BJ (cell line): ENCODE results near the gene STRADA. TPM values are rescaled to one million over a fixed set of nuclear protein-coding genes. Genes with fewer than 3 reads are reported as not detected.
A peak's percentile ranks its signal among the peaks of the same experiment; 100 is the strongest.

Experiments
- CTCF ChIA-PET: fragments of 350-600 bp; formaldehyde crosslinking; extraction: SDS; loops from one replicate; lab custom pipeline; 2021; ENCODE audit warnings: antibody characterized with exemption, inconsistent platforms; lab: Yijun Ruan, JAX
- POLR2A ChIA-PET: fragments of 300-600 bp; sonication (Branson Sonifier 250); formaldehyde crosslinking; extraction: SDS; loops from one replicate; lab custom pipeline; 2021; ENCODE audit warnings: antibody characterized with exemption; lab: Charles Lee
- DNase-seq: peaks from one replicate; pipeline ENCODE4 v3.0.0-alpha.2; 2011; ENCODE audit warnings: low read depth
- H3K27me3 ChIP-seq: 2 replicates; pipeline ENCODE4 v1.6.0; 2011; ENCODE audit warnings: low read length; ENCODE audit not compliant: control insufficient read depth, insufficient read depth
- H3K36me3 ChIP-seq: 2 replicates; pipeline ENCODE4 v1.5.1; 2011; ENCODE audit warnings: low read length; ENCODE audit not compliant: control insufficient read depth, insufficient read depth
- H3K4me3 ChIP-seq: 2 replicates; pipeline ENCODE4 v1.5.1; 2011; ENCODE audit warnings: low read depth, mild to moderate bottlenecking, control low read depth, low read length
- polyA plus RNA-seq: library from polyadenylated mRNA; depleted of rRNA; stranded (reverse); fragments of >200 nt; gene quantifications from 2 replicates; pipeline ENCODE4 v1.2.3, GENCODE V29; 2011
- TF ChIP-seq, protein P1 (sequence below): IDR thresholded peaks from 2 replicates; pipeline ENCODE4 v1.5.1; 2011; ENCODE audit warnings: low read depth, mild to moderate bottlenecking, control low read depth, inconsistent platforms, low read length, moderate library complexity; ENCODE audit not compliant: insufficient read depth

Gene STRADA
- polyA plus RNA-seq, 1 experiment = 30.9 TPM

DNA sequence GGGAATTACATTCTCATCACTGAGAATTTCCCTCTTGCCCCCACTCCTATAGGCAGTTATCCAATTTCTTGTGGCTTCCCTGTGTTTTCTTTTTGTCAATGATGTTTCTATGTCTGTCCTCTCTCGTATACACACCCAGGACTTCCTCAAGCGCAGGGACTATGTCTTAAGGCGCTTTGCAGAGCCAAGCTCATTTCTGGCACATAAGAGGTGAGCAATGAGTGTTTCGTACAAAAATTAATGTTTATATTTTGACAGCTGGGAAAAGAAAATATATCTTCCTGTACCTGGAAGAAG, 33.3 kb upstream of the STRADA start:
- TF ChIP-seq, protein P1, sequence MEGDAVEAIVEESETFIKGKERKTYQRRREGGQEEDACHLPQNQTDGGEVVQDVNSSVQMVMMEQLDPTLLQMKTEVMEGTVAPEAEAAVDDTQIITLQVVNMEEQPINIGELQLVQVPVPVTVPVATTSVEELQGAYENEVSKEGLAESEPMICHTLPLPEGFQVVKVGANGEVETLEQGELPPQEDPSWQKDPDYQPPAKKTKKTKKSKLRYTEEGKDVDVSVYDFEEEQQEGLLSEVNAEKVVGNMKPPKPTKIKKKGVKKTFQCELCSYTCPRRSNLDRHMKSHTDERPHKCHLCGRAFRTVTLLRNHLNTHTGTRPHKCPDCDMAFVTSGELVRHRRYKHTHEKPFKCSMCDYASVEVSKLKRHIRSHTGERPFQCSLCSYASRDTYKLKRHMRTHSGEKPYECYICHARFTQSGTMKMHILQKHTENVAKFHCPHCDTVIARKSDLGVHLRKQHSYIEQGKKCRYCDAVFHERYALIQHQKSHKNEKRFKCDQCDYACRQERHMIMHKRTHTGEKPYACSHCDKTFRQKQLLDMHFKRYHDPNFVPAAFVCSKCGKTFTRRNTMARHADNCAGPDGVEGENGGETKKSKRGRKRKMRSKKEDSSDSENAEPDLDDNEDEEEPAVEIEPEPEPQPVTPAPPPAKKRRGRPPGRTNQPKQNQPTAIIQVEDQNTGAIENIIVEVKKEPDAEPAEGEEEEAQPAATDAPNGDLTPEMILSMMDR = no peak
- Histone ChIP-seq H3K4me3 (peak overlapping the region; percentile 83), H3K27me3 (no peaks in the 10 kb centered on the region), H3K36me3 (peaks cover 2% of the 10 kb centered on the region)
- DNase-seq = no peak
- ChIA-PET POLR2A (no interaction called here), CTCF (interaction anchor here (0.9 to 2.9 kb wide), 4 partner anchors 14 to 77 kb away, joined by 3 to 9 read pairs (median 3); no protein-coding TSS in a partner anchor)

DNA sequence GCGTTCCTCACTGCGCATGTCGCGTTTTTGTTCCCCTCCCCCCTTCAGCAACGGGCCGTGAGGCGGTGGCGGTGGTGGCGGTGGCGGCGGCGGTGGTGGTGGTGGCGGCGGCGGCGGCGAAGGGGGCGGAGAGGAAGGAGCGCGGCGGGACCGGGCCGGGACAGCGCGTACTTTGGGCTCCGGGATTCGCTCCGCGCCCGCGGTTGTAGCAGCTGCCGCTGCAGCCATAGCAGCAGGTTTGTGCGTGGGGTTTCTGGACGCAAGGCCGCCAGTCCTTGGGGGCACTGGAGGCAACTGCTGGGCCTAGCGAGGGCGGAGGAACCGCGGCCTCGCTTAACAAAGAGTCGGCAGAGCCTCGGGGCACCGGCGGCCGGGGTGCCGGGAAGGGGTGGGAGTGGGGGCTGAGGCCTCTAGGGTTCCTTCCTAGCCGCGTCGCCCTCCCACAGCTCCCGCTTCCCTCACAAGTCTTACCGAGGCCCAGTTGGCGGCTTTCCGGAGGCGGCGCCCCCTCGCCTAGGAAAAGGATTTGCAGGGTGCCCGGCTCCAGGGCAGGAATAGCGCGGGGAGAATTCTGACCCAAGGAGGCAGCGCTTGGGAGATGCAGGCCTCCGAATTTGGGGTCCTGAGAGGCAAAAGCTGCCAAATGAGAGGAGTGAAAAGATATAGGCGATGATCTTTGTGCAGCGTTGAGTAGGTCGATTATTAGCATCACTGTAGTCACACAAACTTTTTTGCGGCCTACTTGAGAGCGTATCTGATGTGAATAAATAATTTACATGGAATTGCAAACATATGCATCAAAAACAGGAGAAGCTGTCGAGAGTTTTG, 32.8 kb upstream of the STRADA start, which contains the start of gene DDX42:
Gene DDX42 (plus strand): TSS at position 30 of the 828 bp plus-strand sequence. CDS start 12,880 bp downstream, outside the sequence.
- ChIA-PET POLR2A (interaction anchor here (0.6 kb wide), 3 partner anchors 147 to 1784 kb away, joined by 3 to 9 read pairs (median 3); no protein-coding TSS in a partner anchor), CTCF (interaction anchor here (0.7 to 2.9 kb wide), 3 partner anchors 14 to 55 kb away, joined by 3 to 9 read pairs (median 3); no protein-coding TSS in a partner anchor)
- H3K36me3 ChIP-seq = peaks cover 2% of the 10 kb centered on the region
- TF ChIP-seq, protein P1 = peak; percentile 32
- H3K27me3 ChIP-seq = no peaks in the 10 kb centered on the region
- DNase-seq = no peak
- peak within 1 kb of the TSS; percentile 83 for H3K4me3 ChIP-seq

DNA sequence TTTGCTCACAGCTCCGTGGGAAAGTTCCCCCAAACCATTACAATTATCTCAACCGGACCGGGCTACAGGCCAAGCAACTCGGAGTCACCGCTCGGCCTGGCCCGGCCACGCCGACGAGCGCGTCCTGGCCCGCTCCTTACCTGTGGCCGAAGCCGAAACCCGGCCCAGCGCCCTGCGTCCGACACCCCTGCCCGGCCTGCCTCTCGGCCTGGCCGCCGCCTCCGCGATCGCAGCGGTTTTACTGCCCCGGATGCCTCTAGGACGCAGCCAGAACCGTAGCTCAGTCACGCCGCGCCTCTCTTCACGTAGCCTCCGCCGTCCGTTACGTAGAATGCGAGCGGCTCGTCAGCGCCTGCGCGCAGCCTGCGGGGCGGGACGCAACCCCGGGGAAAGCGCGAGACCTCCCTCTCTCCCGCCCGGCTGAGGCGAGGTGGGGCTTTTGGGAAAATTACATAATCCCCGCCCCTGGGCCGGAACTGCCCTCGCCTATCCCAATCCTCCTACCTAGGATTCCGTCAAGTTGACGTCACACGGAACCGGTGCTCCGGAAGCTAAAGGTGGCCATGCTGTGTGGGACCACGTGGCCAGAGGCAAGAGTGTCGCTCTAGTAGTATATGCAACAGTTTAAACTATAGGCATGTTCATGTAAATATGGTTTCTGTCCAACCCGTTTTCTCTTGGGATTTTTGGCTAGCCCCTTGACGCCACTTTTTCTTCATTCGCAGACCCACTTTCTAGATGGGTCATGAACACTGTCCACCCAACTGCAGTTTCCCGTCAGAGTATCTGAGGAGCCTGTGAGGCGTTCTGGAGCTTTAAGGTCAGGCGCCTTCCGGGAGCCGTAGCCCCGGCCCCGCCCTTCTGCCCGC, 31.9 kb upstream of the STRADA start, which contains the start of gene CCDC47:
Gene CCDC47 (minus strand): TSS at position 326 of the 869 bp plus-strand sequence. CDS start 7,422 bp downstream, outside the sequence.
- TF ChIP-seq, protein P1 = no peak
- POLR2A ChIA-PET = interaction anchor here (0.6 kb wide), 3 partner anchors 146 to 1785 kb away, joined by 3 to 9 read pairs (median 3); no protein-coding TSS in a partner anchor
- CTCF ChIA-PET = interaction anchor here (0.7 to 2.9 kb wide), 2 partner anchors 33 to 56 kb away, joined by 3 to 9 read pairs; no protein-coding TSS in a partner anchor

DNA sequence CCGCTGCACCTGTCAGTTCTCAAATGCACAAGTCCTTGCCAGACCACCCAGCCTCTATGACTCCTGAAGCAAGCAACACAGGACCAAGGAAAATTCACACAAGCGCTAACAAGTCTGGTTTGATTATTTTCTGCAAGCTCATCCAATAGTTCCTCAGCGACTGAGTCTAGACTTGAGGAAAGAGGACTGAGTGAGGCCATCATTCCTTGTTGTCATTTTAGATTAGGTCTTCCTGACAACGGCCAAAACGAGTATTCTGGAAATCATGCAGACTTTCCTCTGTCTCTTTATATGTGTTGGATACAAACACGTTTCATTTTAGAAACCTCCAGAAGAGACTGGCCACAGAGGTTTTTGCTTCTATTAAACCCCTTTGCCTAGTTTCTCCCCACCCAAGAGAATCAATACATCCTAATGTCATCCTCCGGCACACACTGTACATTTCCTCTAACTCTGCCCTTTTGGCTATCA, 31.2 kb upstream of the STRADA start:
- POLR2A ChIA-PET = no interaction called here
- no peak for DNase-seq
- TF ChIP-seq, protein P1 = no peak
- CTCF ChIA-PET = interaction anchor here (2.9 kb wide), 1 partner anchor 56 kb away, joined by 9 read pairs; no protein-coding TSS in a partner anchor
- Histone ChIP-seq H3K4me3 (peak overlapping the region; percentile 83), H3K27me3 (no peaks in the 10 kb centered on the region), H3K36me3 (peaks cover under 1% of the 10 kb centered on the region; the same call in 1 of the 2 replicates)

More for the DNA sequence above, 31.9 kb upstream of the STRADA start, which contains the start of gene CCDC47:
- Histone ChIP-seq H3K27me3 (no peaks in the 10 kb centered on the region), H3K4me3 (peak within 1 kb of the TSS; percentile 83), H3K36me3 (peaks cover 2% of the 10 kb centered on the region; the same call in 1 of the 2 replicates)
- DNase-seq = peak; percentile 94
